NCI-H1694 treated with DMSO at 0.1 percent for 48 hours (cell line): ENCODE measurements around the gene GRK3.
"Not testable (repeated sequence)": the region's sequence is repeated elsewhere in the genome, so short reads cannot be mapped to it uniquely, and the experiment has no call there.

ENCODE experiments used
- DNase-seq: peaks from one replicate; lab custom pipeline; 2025; lab: John Stamatoyannopoulos, UW

The GRK3 gene

DNA sequence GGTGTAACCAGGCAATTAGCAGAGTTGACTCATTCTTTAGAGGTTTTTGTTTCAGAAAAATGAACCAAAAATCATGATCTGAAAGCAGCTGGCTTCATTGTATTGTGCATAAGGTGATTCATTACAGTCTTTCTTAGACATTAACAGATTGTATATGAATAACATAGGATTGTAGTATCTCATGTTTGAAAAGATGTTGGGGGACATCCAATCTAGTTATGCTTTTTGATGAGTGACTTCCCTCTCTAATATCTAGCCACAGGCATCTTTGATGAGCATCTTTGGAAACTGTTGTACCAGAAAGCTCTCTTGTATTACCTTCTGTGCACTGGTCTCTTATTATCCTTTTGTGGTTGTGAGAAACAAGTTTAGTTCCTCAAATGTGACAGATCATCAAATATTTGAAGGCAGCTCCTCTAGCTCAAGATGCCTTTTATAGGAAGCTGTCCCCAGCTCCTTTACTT, 8.3 kb downstream of the GRK3 start:
- no peak for DNase-seq

DNA sequence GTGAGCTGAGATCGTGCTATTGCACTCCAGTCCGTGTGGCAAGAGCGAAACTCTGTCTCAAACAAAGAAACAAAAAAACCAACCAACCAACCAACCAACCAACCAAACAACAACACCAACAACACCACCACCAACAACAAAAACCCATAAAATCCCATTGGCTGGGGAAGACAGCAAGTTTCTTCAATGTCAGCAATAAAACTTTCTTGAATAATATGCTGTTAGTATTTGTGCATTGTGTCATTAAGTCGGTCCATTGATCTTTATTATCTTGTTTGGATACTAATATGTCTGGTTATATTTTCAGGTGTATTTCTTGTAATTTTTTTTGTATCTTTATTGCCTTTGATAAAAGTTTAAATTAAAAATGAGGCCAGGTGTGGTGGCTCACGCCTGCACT, 9.4 kb downstream of the GRK3 start:
- DNase-seq: no peak

GRCh38 chr22:25574736-25575135, 10.3 kb downstream of the GRK3 start:
- DNase-seq: no peak

GRCh38 chr22:25575674-25576392, 11.4 kb downstream of the GRK3 start:
- not testable (repeated sequence) for DNase-seq

DNA sequence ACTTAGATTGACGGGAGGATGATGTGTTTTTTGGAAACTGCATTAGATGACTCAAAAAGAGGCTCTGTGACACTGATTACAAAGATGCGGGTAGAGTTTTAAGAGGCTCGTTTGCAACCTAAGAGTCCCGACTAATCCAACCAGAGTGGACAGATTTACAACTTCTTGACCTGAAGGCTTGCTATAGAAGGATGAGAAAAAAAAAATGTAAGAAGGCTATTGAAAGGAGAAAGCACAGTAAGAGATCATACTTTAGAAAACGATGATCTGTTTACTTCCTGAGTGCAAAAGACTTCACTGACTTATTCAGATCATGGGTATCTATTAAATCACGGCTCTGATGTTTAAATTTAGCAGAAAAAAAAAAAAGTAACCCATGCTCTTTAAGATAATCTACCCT, 17.0 kb downstream of the GRK3 start:
- DNase-seq: not testable (repeated sequence)

DNA sequence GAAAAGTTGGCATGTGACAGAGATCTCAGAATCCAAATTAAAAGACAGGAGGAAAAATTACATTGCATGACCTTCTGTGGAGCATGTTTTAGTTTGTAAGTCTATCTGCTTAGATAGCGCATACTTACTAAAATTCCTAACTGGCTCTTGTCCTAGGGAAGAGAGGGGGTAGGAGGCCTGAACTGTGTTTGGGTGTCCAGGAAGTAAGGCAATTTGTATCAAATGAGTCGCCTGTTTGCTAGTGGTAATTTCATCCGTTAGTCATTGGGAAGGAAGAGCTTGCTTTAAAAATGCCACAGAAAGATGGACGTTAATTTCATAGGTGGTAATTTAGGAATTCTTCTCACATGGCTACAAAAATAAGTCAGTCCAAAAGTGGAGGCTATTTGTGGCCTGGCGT, 18.5 kb downstream of the GRK3 start:
- no peak for DNase-seq

DNA sequence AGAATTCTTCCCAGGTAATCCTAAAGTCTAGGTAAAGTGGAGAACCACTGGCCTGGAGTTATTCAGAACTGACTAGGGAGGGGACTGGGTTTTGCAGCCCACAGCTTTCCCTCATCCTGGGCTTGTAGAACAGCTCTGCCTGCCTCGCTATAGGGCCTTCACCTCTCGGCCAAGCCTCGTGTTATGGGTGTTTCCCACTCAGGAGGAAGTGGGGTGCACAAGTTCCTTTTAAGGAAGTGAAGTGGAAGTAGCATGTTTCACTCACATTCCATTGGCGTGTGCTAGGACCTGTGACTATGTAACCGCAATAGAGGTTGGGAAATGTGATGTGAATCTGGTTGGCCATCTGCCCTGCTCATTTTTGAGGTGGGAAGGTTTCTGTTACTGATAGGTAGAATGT, 20.5 kb downstream of the GRK3 start:
- DNase-seq: not testable (repeated sequence)

- not testable (repeated sequence) for DNase-seq
Observed at GRCh38 chr22:25589664-25590063, 25.2 kb downstream of the GRK3 start.

DNA sequence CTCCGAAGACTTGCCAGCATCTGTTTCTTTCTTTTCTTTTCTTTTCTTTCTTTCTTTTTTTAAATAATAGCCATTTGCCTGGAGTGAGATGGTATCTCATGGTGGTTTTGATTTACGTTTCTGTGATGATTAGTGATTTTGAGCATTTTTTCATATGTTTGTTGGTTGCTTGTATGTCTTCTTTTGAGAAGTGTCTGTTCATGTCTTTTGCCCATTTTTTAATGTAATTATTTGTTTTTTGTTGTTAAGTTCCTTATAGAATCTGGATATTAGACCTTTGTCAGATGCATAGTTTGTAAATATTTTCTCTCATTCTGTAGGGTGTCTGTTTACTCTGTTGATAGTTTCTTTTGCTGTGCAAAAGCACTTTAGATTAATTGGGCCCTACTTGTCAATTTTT, 28.8 kb downstream of the GRK3 start:
- DNase-seq: not testable (repeated sequence)

GRCh38 chr22:25598609-25599008, 34.1 kb downstream of the GRK3 start:
- no peak for DNase-seq

- no peak for DNase-seq
Observed at GRCh38 chr22:25602445-25602844, 38.0 kb downstream of the GRK3 start.

- no peak for DNase-seq
Observed at GRCh38 chr22:25602916-25603315, 38.4 kb downstream of the GRK3 start.

DNA sequence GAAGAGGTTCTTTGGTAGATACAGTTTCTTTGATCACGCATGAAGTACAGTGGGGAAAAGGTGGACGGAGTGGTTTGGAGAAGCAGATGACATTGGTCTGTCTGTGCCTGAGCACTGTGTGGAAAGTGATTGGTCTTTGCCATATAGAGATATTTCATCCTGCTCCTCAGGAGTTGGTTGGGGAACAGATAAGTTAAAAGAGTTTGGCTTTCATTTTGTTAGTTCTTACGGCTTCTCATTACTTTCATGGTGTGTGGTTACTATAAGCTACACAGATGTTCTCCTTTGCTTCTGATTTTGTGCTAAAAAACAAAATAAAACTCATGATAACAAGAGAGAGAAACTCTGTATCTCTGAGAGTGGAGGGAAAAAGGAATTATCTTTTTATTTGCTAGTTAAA, 40.7 kb downstream of the GRK3 start:
- DNase-seq: not testable (repeated sequence)

DNA sequence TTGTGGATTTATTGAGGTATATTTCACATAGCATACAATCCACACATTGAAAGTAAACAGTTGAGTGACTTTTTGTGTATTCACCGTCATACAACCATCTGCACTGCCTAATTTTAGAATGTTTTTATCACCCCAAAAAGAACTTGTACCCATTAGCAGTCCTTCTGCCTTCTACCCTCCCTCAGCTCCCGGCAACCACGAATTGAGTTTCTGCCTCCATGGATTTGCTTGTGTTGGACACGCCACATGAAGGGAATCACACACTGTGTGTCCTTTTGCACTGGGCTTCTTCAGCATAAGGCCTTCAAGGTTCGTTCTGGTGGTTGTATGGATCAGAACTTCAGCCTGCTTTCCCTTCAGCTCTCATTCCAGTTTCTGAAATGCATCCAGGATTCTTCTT, 41.1 kb downstream of the GRK3 start:
- not testable (repeated sequence) for DNase-seq

GRCh38 chr22:25611284-25611683, 46.8 kb downstream of the GRK3 start:
- DNase-seq: not testable (repeated sequence)

DNA sequence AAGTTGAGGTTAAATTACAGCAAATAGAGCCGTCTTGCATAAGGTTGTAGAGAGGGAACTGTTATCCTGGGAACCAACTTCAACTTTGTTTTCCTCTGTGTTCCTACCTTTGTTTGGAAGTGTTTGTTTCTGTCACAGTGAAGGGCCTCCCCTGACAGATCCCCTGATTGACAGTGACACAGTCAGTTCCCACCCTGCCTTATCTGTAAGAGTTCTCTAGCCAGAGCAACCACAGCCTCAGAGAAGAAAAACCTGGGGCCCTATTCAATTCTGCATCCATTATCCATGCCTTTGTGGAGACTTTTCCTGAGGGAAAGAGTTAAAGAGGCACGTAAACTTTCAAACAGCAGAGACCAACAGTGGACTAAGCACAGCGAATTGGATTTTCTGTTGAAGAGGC, 48.7 kb downstream of the GRK3 start:
- not testable (repeated sequence) for DNase-seq

- not testable (repeated sequence) for DNase-seq
Observed at GRCh38 chr22:25613558-25613957, 49.1 kb downstream of the GRK3 start.

DNA sequence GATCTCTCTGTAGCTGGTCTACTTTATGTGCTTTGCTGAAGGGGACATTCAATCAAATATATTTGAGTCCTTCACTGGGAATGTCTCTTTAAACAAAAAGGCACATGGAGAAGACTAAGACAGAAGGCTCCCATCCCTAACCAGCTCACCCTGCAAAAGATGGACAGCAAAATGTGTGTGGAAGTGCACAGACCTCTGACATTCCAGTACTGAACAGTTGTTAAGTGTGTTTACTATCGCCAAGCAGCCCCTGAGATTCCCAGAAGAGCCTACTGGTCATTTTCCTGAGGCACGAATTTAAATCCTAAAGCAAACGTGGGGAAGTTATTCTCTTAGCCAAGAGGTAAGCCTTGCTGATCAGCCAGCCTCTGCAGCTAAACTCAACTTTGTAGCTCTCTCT, 50.3 kb downstream of the GRK3 start:
- not testable (repeated sequence) for DNase-seq

DNA sequence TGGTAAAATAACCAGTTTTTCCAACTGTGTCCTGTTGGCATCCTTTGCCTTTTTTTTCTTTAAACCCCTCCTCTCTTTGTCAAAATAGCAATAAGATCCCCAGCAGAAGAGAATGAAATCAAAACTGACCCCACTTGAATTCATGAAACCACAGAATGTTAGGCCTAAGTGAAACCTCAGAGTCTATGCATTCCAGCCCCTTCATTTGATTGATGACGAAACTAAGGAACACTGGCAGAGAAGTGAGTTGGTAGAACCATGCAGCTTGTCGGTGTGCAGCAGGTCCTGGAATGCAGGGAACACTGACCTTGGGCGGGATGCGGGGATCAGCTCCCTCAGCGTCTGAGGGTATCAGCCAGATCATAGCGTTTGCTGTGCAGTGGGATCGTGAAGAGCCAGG, 57.5 kb downstream of the GRK3 start:
- DNase-seq: no peak

DNA sequence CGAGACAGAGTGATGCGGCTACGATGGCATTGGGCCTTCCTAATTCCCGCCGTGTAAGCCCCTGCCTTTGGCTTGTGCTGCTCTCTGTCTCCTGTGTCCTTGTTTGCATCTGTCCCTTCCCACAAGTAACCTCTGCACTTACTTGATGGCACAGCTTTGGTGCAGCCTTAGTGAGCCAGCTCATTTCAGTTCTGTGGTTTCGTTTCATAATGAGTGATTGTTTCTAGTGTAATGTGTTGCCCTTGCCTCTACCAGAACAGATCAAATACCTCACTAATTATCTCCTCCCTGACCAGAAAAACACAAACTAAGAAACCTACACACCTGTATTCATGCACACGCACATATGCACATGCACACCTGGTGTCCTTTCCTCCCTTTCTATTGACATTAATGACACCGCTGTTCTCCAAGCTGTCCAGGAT, 58.8 kb downstream of the GRK3 start:
- DNase-seq: no peak

- no peak for DNase-seq
Observed at GRCh38 chr22:25623851-25624250, 59.4 kb downstream of the GRK3 start.

DNA sequence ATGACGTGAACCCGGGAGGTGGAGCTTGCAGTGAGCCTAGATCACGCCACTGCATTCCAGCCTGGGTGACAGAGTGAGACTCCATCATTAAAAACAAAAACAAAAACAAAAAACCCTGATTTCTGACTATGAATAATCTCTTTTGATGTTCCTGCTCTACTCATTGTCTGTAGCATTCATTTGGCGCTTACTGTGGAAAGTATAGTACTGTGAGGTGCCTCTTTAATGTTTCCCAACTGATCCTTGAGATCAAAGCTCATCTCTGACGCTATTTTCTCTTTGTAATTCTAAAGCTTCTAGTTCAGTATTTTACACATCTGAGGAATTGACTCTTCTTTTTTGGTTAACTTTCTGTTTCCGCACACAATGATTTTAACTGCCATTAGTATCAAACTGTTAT, 60.0 kb downstream of the GRK3 start:
- no peak for DNase-seq

DNA sequence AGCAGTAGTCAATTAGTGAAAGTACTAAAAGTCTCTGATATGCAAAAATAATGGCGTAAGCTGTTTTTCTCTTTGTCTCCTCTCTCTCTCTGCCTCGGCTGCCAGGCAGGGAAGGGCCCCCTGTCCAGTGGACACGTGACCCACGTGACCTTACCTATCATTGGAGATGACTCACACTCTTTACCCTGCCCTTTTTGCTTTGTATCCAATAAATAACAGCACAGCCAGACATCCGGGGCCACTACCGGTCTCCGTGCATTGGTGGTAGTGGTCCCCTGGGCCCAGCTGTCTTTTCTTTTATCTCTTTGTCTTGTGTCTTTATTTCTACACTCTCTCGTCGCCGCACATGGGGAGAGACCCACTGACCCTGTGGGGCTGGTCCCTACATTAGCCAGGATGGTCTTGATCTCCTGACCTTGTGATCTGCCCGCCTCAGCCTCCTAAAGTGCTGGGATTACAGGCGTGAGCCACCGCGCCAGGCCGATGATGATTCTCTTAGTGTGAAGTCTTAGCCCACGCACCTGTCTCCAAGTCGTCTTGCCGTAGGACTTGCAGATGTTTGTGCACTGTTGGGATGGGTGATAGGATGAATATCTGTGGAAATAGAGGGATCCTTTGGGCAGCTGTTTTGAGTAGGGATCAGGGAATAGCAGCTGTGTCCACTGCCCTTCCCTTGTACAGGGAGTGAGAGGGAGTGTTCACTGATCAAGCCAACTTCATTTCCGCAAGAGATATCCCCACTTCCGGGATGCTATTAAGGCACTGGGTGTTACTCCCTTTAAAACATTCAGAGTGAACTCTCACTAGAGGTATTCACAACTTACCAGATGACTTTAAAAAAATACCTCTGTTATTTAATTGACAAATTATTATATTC, 61.5 kb downstream of the GRK3 start:
- not testable (repeated sequence) for DNase-seq
